AG09309 (cell line): ENCODE data around the gene ST7.
A peak's percentile ranks its signal among the peaks of the same experiment; 100 is the strongest.

Source experiments
- DNase-seq: peaks from one replicate; pipeline ENCODE4 v3.0.0-alpha.2; 2010; ENCODE audit warnings: low read depth
- H3K4me3 ChIP-seq: 2 replicates; pipeline ENCODE4 v1.5.1; 2011; ENCODE audit warnings: mild to moderate bottlenecking, low read depth, low read length, moderate library complexity; ENCODE audit not compliant: control insufficient read depth
- CTCF ChIP-seq: IDR thresholded peaks from 2 replicates; pipeline ENCODE4 v1.5.1; 2011; ENCODE audit warnings: mild to moderate bottlenecking, low read depth, low read length, inconsistent platforms; ENCODE audit not compliant: insufficient read depth, control insufficient read depth; ENCODE audit errors: missing control alignments

Gene ST7

GRCh38 chr7:116920359-116920758 lies 32.9 kb upstream of the ST7 start:
- no peak for TF ChIP-seq CTCF
- no peak for DNase-seq
- no peak overlapping the region for H3K4me3 ChIP-seq

GRCh38 chr7:116922545-116922944 lies 30.8 kb upstream of the ST7 start:
- no peak overlapping the region for H3K4me3 ChIP-seq
- TF ChIP-seq CTCF, result no peak
- DNase-seq, result no peak

- no peak for TF ChIP-seq CTCF
- H3K4me3 ChIP-seq, result no peak overlapping the region
- no peak for DNase-seq
Observed at GRCh38 chr7:116924741-116925140, 28.6 kb upstream of the ST7 start.

GRCh38 chr7:116929021-116929420 lies 24.3 kb upstream of the ST7 start:
- H3K4me3 ChIP-seq, result no peak overlapping the region
- DNase-seq, result no peak
- TF ChIP-seq CTCF, result no peak

GRCh38 chr7:116929914-116930913 lies 23.1 kb upstream of the ST7 start:
- H3K4me3 ChIP-seq, result no peak overlapping the region
- DNase-seq, result peak; percentile 34
- peak; percentile 81 for TF ChIP-seq CTCF

GRCh38 chr7:116932566-116932965 lies 20.7 kb upstream of the ST7 start:
- no peak overlapping the region for H3K4me3 ChIP-seq
- DNase-seq, result no peak
- TF ChIP-seq CTCF, result no peak

- no peak overlapping the region for H3K4me3 ChIP-seq
- TF ChIP-seq CTCF, result no peak
- DNase-seq, result no peak
Observed at GRCh38 chr7:116933465-116933864, 19.8 kb upstream of the ST7 start.
